H1 (cell line): ENCODE data around the gene FBN3. TPM values are rescaled to one million over a fixed set of nuclear protein-coding genes. Genes with fewer than 3 reads are reported as not detected.
A peak's percentile ranks its signal among the peaks of the same experiment; 100 is the strongest.

Experiments used
- CTCF ChIA-PET: fragments of 300-600 bp; sonication (Branson Sonifier 250); formaldehyde crosslinking; loops from one replicate; lab custom pipeline; 2021; ENCODE audit not compliant: partially characterized antibody; lab: Charles Lee
- POLR2A ChIA-PET: fragments of 300-600 bp; sonication (Branson Sonifier 250); formaldehyde crosslinking; loops from one replicate; lab custom pipeline; 2021; ENCODE audit warnings: inconsistent platforms; ENCODE audit not compliant: partially characterized antibody; lab: Charles Lee
- DNase-seq, 2 experiments: peaks; one replicate each; pipeline versions ENCODE4 v3.0.0 to v3.0.0-alpha.2; 2010 to 2022; ENCODE audit warnings: low spot score in 2 of 2, low read depth in 1 of 2, mixed read lengths in 1 of 2
- FAIRE-seq: peaks from 2 replicates; lab custom pipeline; 2011; peaks lifted over from hg19 to GRCh38; lab: Jason Lieb, UNC
- H2AFZ ChIP-seq: 2 replicates; pipeline ENCODE4 v1.8.1; 2012; ENCODE audit warnings: low read length, inconsistent platforms
- H2AK5ac ChIP-seq: 2 replicates; pipeline ENCODE4 v1.6.1; 2013; ENCODE audit warnings: low read depth, low read length
- H2BK120ac ChIP-seq: replicated peaks from 2 replicates; pipeline ENCODE3; 2013; ENCODE audit warnings: low read depth, low read length, inconsistent platforms
- H2BK12ac ChIP-seq: 2 replicates; pipeline ENCODE4 v1.6.1; 2013; ENCODE audit warnings: low read depth, low read length
- H2BK15ac ChIP-seq: 2 replicates; pipeline ENCODE4 v1.6.1; 2013; ENCODE audit warnings: low read length
- H2BK20ac ChIP-seq: 2 replicates; pipeline ENCODE4 v1.6.1; 2013; ENCODE audit warnings: low read length
- H2BK5ac ChIP-seq: 2 replicates; pipeline ENCODE4 v1.6.1; 2013; ENCODE audit warnings: low read depth, low read length
- H3K14ac ChIP-seq: 2 replicates; pipeline ENCODE4 v1.6.1; 2013; ENCODE audit warnings: inconsistent platforms; ENCODE audit not compliant: insufficient read length
- H3K18ac ChIP-seq: 2 replicates; pipeline ENCODE4 v1.6.1; 2013; ENCODE audit warnings: low read length; ENCODE audit errors: extremely low read depth
- H3K23ac ChIP-seq: 2 replicates; pipeline ENCODE4 v1.6.1; 2013; ENCODE audit warnings: inconsistent platforms; ENCODE audit not compliant: insufficient read length
- H3K23me2 ChIP-seq: 2 replicates; pipeline ENCODE4 v1.6.1; 2013; ENCODE audit warnings: low read depth, low read length
- H3K27ac ChIP-seq: 2 replicates; pipeline ENCODE4 v1.6.1; 2011; ENCODE audit warnings: low read depth, low read length, inconsistent platforms
- H3K27me3 ChIP-seq, 4 experiments: replicated peaks in 1 of 4; 1 replicate in 1 of 4; 2 replicates in 3 of 4; pipeline versions ENCODE4 v1.6.1 to v1.8.1; 2011 to 2013; ENCODE audit warnings: low read length in 3 of 4, mild to moderate bottlenecking in 3 of 4, inconsistent platforms in 2 of 4, mixed read lengths in 2 of 4, moderate library complexity in 1 of 4; ENCODE audit not compliant: control insufficient read depth in 3 of 4, insufficient read depth in 3 of 4; ENCODE audit errors: extremely low read depth in 1 of 4
- H3K36me3 ChIP-seq, 4 experiments: 2 replicates each; pipeline versions ENCODE4 v1.6.1 to v1.8.1; 2011 to 2013; ENCODE audit warnings: mild to moderate bottlenecking in 4 of 4, low read length in 3 of 4, moderate library complexity in 2 of 4, control low read depth in 1 of 4, inconsistent platforms in 1 of 4; ENCODE audit not compliant: insufficient read depth in 4 of 4, control insufficient read depth in 2 of 4
- H3K4ac ChIP-seq: replicated peaks from 2 replicates; pipeline ENCODE3; 2013; ENCODE audit warnings: low read length, low read depth, mixed read lengths, inconsistent platforms; ENCODE audit not compliant: insufficient read length
- H3K4me1 ChIP-seq, 4 experiments: replicated peaks in 1 of 4; 1 replicate in 1 of 4; 2 replicates in 3 of 4; pipeline versions ENCODE4 v1.6.1 to v1.8.1; 2011 to 2013; ENCODE audit warnings: low read length in 3 of 4, inconsistent platforms in 2 of 4, mixed read lengths in 1 of 4; ENCODE audit not compliant: insufficient read depth in 4 of 4, control insufficient read depth in 3 of 4
- H3K4me2 ChIP-seq, 2 experiments: 2 replicates each; pipeline versions ENCODE4 v1.6.1 to v1.8.1; 2011 to 2013; ENCODE audit warnings: low read depth in 2 of 2, low read length in 2 of 2, control low read depth in 1 of 2, inconsistent platforms in 1 of 2, mild to moderate bottlenecking in 1 of 2; ENCODE audit not compliant: insufficient read depth in 1 of 2
- H3K4me3 ChIP-seq, 4 experiments: fragments of 200-600, 300-600 bp in 1 of 4; sonication (generic), shearing (Covaris generic), sonication (Bioruptor Twin) in 1 of 4; 2 replicates each; pipeline versions ENCODE4 v1.5.1 to v1.8.1; 2011 to 2016; ENCODE audit warnings: low read length in 4 of 4, low read depth in 3 of 4, control low read depth in 2 of 4, inconsistent platforms in 2 of 4, mild to moderate bottlenecking in 2 of 4, mixed read lengths in 1 of 4, moderate library complexity in 1 of 4; ENCODE audit not compliant: insufficient read depth in 2 of 4; ENCODE audit errors: extremely low read depth in 1 of 4
- H3K56ac ChIP-seq: replicated peaks from 2 replicates; pipeline ENCODE3; 2013; ENCODE audit warnings: low read depth, mild to moderate bottlenecking, mixed read lengths, low read length, inconsistent platforms; ENCODE audit not compliant: insufficient read length
- H3K79me1 ChIP-seq: 2 replicates; pipeline ENCODE4 v1.6.1; 2013; ENCODE audit warnings: low read depth, low read length, control low read depth
- H3K79me2 ChIP-seq, 2 experiments: 2 replicates each; pipeline versions ENCODE4 v1.6.1 to v1.8.1; 2012 to 2013; ENCODE audit warnings: low read length in 2 of 2, mild to moderate bottlenecking in 2 of 2, inconsistent platforms in 1 of 2; ENCODE audit not compliant: insufficient read depth in 2 of 2, control insufficient read depth in 1 of 2
- H3K9ac ChIP-seq, 4 experiments: replicated peaks in 1 of 4; 1 replicate in 1 of 4; 2 replicates in 3 of 4; pipeline versions ENCODE4 v1.6.1 to v1.8.1; 2011 to 2013; ENCODE audit warnings: low read depth in 3 of 4, low read length in 3 of 4, control low read depth in 2 of 4, mild to moderate bottlenecking in 2 of 4, moderate library complexity in 2 of 4, inconsistent platforms in 1 of 4; ENCODE audit errors: extremely low read depth in 1 of 4
- H3K9me3 ChIP-seq, 2 experiments: 2 replicates each; pipeline versions ENCODE4 v1.6.1 to v1.8.1; 2012 to 2013; ENCODE audit warnings: mild to moderate bottlenecking in 2 of 2, moderate library complexity in 2 of 2, control low read depth in 1 of 2, inconsistent platforms in 1 of 2, low read depth in 1 of 2, low read length in 1 of 2, mixed read lengths in 1 of 2; ENCODE audit not compliant: insufficient read depth in 2 of 2
- H4K20me1 ChIP-seq, 2 experiments: replicated peaks in 1 of 2; 2 replicates each; pipeline versions ENCODE3 to v1.8.1; 2011 to 2013; ENCODE audit warnings: inconsistent platforms in 2 of 2, low read length in 2 of 2, mild to moderate bottlenecking in 1 of 2; ENCODE audit not compliant: insufficient read depth in 2 of 2, control insufficient read depth in 1 of 2
- H4K5ac ChIP-seq: 2 replicates; pipeline ENCODE4 v1.6.1; 2013; ENCODE audit warnings: low read length, low read depth, mixed read lengths, inconsistent platforms; ENCODE audit not compliant: insufficient read length
- H4K8ac ChIP-seq: 2 replicates; pipeline ENCODE4 v1.8.0; 2013; ENCODE audit warnings: mild to moderate bottlenecking, moderate library complexity, low read length, inconsistent platforms; ENCODE audit not compliant: insufficient read depth; ENCODE audit errors: extremely low read depth
- H4K91ac ChIP-seq: replicated peaks from 2 replicates; pipeline ENCODE3; 2013; ENCODE audit warnings: low read length, mixed read lengths, inconsistent platforms; ENCODE audit not compliant: insufficient read length
- KDM1A ChIP-seq: fragments of 200-600, 300-600 bp; sonication (generic); IDR thresholded peaks from 2 replicates; pipeline ENCODE4 v1.7.1; 2016; ENCODE audit warnings: mild to moderate bottlenecking, low read length, borderline replicate concordance
- RBBP5 ChIP-seq: IDR thresholded peaks from 2 replicates; pipeline ENCODE4 v1.7.1; 2012; ENCODE audit warnings: low read depth, mild to moderate bottlenecking, inconsistent platforms, low read length, moderate library complexity, borderline replicate concordance
- WGBS, 2 experiments: shearing (Covaris generic) in 1 of 2; methylation state at CpG; one replicate each; pipeline versions ENCODE4 v1.1.6 to v1.1.7; 2013 to 2015; ENCODE audit warnings: low lambda C conversion rate in 2 of 2, mixed read lengths in 2 of 2, inconsistent platforms in 1 of 2, low coverage in 1 of 2, missing lambda C conversion rate in 1 of 2; ENCODE audit not compliant: insufficient replicate concordance in 2 of 2, insufficient coverage in 1 of 2, insufficient read length in 1 of 2; ENCODE audit errors: extremely low coverage in 1 of 2, missing lambda C conversion rate in 1 of 2; 5-methylcytosine and 5-hydroxymethylcytosine counted together
- polyA plus RNA-seq, 7 experiments: library from polyadenylated mRNA; depleted of rRNA in 3 of 7; stranded (reverse) in 5 of 7; unstranded in 2 of 7; fragments of >200 nt in 5 of 7; fragments of 200-250 nt in 2 of 7; gene quantifications; 1 replicate in 5 of 7; 2 replicates in 1 of 7; 4 replicates in 1 of 7; pipeline versions ENCODE4 v1.2.1 to v1.2.3, GENCODE V29; 2011 to 2013; ENCODE audit warnings: missing spikeins in 2 of 7, mixed read lengths in 2 of 7
- total RNA-seq: library from RNA; stranded (reverse); fragmentation: NEBNext Ultra II Directional; extraction: Animal tissue kit (Norgen Biotek cat#: 25700); gene quantifications from 2 replicates; pipeline ENCODE4 v1.2.1, GENCODE V29; 2021

FBN3 gene
- total and polyA plus RNA-seq, 2 of the 8 experiments (the other 6 are each of a cell fraction or from before 2014, with no cell fraction given) = 37.1 to 38.7 TPM

DNA sequence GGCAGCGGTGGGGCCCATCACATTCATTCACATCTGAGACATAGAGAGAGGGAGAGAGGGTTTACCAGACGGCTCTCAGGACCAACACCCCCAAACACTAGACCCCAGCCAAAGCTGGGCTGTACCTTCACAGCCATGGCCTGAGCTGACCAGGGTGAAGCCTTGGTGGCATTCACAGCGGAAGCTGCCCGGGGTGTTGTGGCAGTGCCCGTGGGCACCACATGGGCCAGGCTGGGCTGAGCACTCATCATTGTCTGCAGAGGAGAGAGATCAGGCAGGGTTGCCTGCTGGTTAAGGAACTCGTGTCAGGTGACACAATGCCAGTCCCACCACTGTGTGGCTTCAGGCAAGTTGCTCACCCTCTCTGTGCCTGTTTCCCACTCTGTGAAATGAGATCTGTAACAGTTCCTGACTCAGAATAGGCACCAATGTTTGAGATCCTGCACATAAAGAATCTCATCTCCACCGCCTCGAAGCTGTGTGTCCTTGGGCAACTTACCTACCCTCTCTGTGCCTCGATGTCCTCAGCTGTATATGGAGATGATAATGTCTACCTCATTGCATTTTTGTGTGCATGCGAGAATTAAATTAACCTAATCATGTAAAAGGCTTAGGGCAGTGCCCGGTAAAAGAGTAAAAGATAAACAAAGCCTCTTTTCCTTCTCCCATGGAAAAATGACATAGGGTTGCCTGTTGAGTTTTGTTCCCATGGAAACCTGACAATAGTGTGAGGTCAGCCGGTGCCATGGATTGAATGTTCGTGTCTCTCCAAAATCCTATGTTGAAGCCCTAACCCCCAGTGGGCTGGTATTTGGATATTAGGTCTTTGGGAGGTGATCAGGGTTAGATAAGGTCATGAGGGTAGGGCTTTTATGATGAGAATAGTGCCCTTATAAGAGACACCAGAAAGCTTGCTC is 74.0 kb downstream of the FBN3 start:
- Histone ChIP-seq H3K36me3 (peaks cover 7 to 28% (median 17%) of the 10 kb centered on the region in 4 experiments; a peak in 7 of 8 replicates), H4K5ac (no peak overlapping the region), H3K27ac (no peak overlapping the region), H3K4me1 (no peaks in the 10 kb centered on the region), H2BK12ac (no peak overlapping the region), H2AFZ (no peak overlapping the region), H2BK120ac (no peak overlapping the region), H3K4me3 (no peak overlapping the region), H2AK5ac (no peak overlapping the region), H3K9ac (no peak overlapping the region), H3K4ac (no peak overlapping the region), H3K4me2 (no peak overlapping the region), H3K23ac (no peak overlapping the region), H3K23me2 (no peaks in the 10 kb centered on the region), H3K56ac (no peak overlapping the region), H2BK15ac (no peak overlapping the region), H3K9me3 (peaks cover 4 to 6% of the 10 kb centered on the region in 2 experiments), H2BK5ac (no peak overlapping the region), H3K18ac (no peak overlapping the region), H4K8ac (no peak overlapping the region), H4K20me1 (peaks cover 0 to 5% of the 10 kb centered on the region in 2 experiments), H2BK20ac (no peak overlapping the region), H3K14ac (no peak overlapping the region), H3K79me2 (no peaks in the 10 kb centered on the region), H4K91ac (no peak overlapping the region), H3K27me3 (no peaks in the 10 kb centered on the region), H3K79me1 (no peaks in the 10 kb centered on the region)
- TF ChIP-seq KDM1A = peak; percentile 80; the same call in 1 of the 2 replicates
- TF ChIP-seq RBBP5 = no peak
- POLR2A ChIA-PET = interaction anchor here (0.7 to 1.4 kb wide), 3 partner anchors 10 to 47 kb away, joined by 3 to 5 read pairs (median 4); no protein-coding TSS in a partner anchor
- DNase-seq = no peak
- no peak for FAIRE-seq
- CTCF ChIA-PET = interaction anchor here (0.7 to 2.2 kb wide), 7 partner anchors 11 to 1961 kb away, joined by 3 to 6 read pairs (median 4); no protein-coding TSS in a partner anchor
- 91% methylated on average over 13 of the region's 13 CpGs; no CpG with 5 or more reads in 1 of the 2 experiments for WGBS, 2 experiments
